Measurements from ENCODE around the gene PKP3.
"Not testable (repeated sequence)": the region's sequence is repeated elsewhere in the genome, so short reads cannot be mapped to it uniquely, and the experiment has no call there.

Gene PKP3

GRCh38 chr11:424232-424631 lies 30.2 kb downstream of the PKP3 start:
- no peak for DNase-seq (ENCODE audit: low read depth)
- TF ChIP-seq CTCF (IDR thresholded peaks at IDR 0.05; ENCODE audit: control insufficient read depth, insufficient read depth, low read depth, low read length, missing control alignments): no peak
- no peak overlapping the region for H3K4me3 ChIP-seq (ENCODE audit: control insufficient read depth, low read depth, low read length)

GRCh38 chr11:424766-425165 lies 30.8 kb downstream of the PKP3 start:
- DNase-seq (ENCODE audit: low read depth); H3K4me3 ChIP-seq (ENCODE audit: control insufficient read depth, low read depth, low read length): not testable (repeated sequence)

GRCh38 chr11:425301-425700 lies 31.3 kb downstream of the PKP3 start:
- H3K4me3 ChIP-seq (ENCODE audit: control insufficient read depth, low read depth, low read length): no peak overlapping the region
- no peak for DNase-seq (ENCODE audit: low read depth)
- no peak for TF ChIP-seq CTCF (IDR thresholded peaks at IDR 0.05; ENCODE audit: control insufficient read depth, insufficient read depth, low read depth, low read length, missing control alignments)

GRCh38 chr11:426851-427250 lies 32.8 kb downstream of the PKP3 start:
- no peak for DNase-seq (ENCODE audit: low read depth)
- TF ChIP-seq CTCF (IDR thresholded peaks at IDR 0.05; ENCODE audit: control insufficient read depth, insufficient read depth, low read depth, low read length, missing control alignments): no peak
- no peak overlapping the region for H3K4me3 ChIP-seq (ENCODE audit: control insufficient read depth, low read depth, low read length)

- no peak for TF ChIP-seq CTCF (IDR thresholded peaks at IDR 0.05; ENCODE audit: control insufficient read depth, insufficient read depth, low read depth, low read length, missing control alignments)
- no peak overlapping the region for H3K4me3 ChIP-seq (ENCODE audit: control insufficient read depth, low read depth, low read length)
- no peak for DNase-seq (ENCODE audit: low read depth)
Observed at GRCh38 chr11:428295-428694, 34.3 kb downstream of the PKP3 start.

- no peak for TF ChIP-seq CTCF (IDR thresholded peaks at IDR 0.05; ENCODE audit: control insufficient read depth, insufficient read depth, low read depth, low read length, missing control alignments)
- no peak overlapping the region for H3K4me3 ChIP-seq (ENCODE audit: control insufficient read depth, low read depth, low read length)
- DNase-seq (ENCODE audit: low read depth): no peak
Observed at GRCh38 chr11:429391-429790, 35.4 kb downstream of the PKP3 start.

- H3K4me3 ChIP-seq (ENCODE audit: control insufficient read depth, low read depth, low read length): no peak overlapping the region
- no peak for TF ChIP-seq CTCF (IDR thresholded peaks at IDR 0.05; ENCODE audit: control insufficient read depth, insufficient read depth, low read depth, low read length, missing control alignments)
- DNase-seq (ENCODE audit: low read depth): no peak
Observed at GRCh38 chr11:429931-430456, 36.0 kb downstream of the PKP3 start.
